ENCODE results near the gene SCNN1A.

SCNN1A gene

DNA sequence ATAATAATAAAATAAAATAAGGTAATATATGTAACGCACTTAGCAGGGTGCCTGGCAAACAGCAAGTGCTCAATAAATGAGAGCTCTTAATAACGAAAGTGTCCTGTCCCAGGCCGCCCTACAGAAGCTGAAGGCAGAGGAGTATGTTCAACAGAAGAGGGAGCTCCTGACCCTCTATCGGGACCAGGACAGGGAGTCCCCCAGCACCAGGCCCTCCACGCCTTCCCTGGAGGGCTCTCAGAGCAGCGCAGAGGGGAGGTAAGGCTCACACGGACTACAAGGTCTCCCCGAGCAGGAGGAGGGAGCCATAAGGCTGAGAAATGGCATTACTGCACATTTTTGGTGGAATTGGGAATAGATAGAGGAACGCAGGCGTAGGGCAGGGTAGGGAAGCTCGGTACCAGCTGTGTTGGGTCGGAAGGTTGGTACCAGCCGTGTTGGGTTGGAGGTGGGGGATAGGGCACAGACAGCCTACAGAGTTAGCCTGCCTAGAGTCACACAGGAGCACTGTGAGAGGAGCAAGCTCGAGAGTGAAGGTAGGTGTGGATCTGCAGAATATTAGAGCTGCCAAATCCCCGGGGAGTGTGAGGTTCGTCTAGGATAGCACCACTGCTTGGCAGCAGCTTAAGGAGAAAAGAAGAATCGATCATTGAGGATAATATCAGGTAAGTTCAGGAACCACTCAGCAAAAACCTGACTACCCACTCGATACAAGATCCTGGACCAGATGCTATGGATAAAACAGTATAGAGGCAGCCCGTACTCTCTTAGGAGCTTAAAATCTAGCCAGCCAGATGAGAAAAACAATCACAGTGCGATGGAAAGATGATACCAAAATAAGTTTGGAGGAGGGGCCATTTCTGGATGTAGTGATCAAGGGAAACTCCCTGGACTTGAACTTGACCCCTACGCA, 48.8 kb downstream of the SCNN1A start:
- TF ChIP-seq, protein P1, sequence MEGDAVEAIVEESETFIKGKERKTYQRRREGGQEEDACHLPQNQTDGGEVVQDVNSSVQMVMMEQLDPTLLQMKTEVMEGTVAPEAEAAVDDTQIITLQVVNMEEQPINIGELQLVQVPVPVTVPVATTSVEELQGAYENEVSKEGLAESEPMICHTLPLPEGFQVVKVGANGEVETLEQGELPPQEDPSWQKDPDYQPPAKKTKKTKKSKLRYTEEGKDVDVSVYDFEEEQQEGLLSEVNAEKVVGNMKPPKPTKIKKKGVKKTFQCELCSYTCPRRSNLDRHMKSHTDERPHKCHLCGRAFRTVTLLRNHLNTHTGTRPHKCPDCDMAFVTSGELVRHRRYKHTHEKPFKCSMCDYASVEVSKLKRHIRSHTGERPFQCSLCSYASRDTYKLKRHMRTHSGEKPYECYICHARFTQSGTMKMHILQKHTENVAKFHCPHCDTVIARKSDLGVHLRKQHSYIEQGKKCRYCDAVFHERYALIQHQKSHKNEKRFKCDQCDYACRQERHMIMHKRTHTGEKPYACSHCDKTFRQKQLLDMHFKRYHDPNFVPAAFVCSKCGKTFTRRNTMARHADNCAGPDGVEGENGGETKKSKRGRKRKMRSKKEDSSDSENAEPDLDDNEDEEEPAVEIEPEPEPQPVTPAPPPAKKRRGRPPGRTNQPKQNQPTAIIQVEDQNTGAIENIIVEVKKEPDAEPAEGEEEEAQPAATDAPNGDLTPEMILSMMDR (IDR thresholded peaks at IDR 0.05; ENCODE audit: control insufficient read depth, extremely low read depth, insufficient read depth) = 0 out of 2 replicates have a peak, but pooled peaks have one; percentile 12
- no peak for DNase-seq (ENCODE audit: low read depth)
- no peak overlapping the region for H3K4me3 ChIP-seq (ENCODE audit: low read depth, low read length)

DNA sequence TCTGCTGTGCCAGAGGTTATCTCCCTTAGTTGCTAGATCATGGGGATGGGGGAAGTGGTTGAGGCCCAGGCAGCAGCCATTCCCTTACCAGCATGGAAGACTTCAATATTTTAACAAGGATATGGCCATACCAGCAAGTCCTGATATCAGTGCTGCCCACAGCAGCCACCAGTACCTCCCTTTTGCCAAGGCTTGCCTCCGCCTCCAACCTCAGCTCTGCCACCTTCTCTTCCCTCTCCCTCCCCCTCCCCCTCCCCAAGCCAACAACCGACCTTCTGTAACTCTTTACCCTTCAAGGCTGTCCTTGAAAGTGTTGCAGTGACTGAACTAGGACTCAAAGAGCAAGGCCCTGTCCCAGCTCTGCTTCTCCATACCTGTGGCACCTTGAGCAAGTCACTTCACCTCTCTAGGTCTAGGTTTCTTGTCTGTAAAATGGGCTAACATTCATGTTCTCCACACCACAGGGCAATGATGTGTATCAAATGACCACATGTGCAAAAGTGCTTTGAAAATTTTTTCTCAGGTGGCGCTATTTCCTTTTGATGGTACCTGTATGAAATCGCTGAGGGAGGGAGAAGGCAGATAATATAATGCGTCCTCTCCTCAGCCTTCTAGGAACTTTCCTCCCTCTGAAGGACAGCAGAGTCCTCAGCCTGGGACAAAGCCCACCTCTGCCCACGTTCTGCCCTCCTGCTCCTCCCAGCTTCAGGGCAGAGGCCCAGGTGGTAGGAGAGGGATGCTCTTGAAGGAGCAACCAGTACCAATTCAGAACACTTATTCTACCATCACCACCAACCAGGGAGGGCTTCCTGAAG, 50.2 kb downstream of the SCNN1A start:
- H3K4me3 ChIP-seq (ENCODE audit: low read depth, low read length) = no peak overlapping the region
- DNase-seq (ENCODE audit: low read depth) = no peak
- TF ChIP-seq, protein P1 (IDR thresholded peaks at IDR 0.05; ENCODE audit: control insufficient read depth, extremely low read depth, insufficient read depth) = no peak

DNA sequence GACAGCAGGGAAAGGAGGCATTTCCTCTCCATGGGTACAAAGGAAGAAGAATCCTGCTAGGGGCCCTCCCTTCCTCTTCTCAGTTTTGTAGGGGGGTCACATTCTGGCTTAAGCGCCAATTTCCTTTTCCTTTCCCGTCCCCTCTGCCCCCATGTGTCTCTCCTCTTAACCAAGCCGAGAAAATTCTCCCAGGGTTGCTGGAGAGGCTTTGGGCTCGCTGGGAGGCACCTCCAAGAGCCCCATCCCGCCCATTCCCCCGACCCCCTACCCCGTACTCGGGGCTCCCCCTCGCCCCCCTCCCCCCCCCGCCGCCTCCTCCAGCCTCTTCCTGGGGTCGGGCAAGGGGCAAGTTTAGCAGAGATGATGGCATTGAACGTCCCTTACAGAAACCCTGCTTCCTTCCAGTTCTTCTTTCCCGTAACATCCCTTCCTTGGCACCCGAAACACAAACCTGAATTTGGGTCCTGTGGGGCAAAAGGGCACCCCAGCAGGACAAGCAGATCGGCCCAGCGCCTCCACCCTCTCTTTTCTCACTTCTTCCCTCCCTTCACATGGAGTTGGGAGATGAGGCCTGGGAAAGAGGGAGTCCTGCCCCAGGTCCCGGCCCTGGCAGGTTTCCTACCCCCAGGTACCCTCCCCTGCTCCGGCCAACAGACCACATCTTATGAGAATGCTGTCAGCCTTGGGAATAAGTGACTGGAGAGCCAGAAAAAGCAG, 51.2 kb downstream of the SCNN1A start:
- H3K4me3 ChIP-seq (ENCODE audit: low read depth, low read length) = no peak overlapping the region
- DNase-seq (ENCODE audit: low read depth) = no peak
- TF ChIP-seq, protein P1 (IDR thresholded peaks at IDR 0.05; ENCODE audit: control insufficient read depth, extremely low read depth, insufficient read depth) = no peak

DNA sequence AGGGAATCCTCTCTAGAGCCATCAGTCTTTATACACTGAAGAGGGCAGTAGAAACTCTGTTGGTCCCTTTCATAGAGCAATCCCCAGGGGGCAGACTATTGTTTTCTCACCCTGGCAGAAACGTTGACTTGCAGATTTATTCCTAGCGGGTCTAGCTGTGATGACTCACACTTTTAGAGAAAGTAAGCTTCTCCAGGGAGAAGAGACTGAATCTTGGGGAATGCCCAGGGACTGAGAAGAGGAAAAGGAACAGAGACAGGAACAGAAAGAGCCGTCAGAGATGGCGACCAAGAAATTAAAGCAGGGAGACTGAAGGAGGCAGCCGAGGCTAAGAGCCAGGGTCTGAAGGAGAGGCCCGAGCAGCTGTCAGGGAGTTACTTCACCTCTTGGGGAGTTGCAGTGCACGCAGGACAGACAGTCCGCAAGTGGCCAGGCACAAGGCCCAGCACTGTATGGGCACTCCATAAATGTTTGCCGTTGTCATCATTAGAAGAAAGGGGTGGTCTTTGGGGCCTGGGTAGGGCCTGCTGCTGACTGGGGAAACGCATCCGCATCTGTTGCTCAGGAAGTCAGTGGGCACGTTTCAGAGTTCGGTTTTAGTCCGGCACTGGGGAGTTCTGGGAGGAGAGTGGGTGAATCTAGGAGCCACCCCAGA, 51.9 kb downstream of the SCNN1A start:
- TF ChIP-seq, protein P1 (IDR thresholded peaks at IDR 0.05; ENCODE audit: control insufficient read depth, extremely low read depth, insufficient read depth) = peak; percentile 60
- H3K4me3 ChIP-seq (ENCODE audit: low read depth, low read length) = no peak overlapping the region
- peak; percentile 67 for DNase-seq (ENCODE audit: low read depth)

DNA sequence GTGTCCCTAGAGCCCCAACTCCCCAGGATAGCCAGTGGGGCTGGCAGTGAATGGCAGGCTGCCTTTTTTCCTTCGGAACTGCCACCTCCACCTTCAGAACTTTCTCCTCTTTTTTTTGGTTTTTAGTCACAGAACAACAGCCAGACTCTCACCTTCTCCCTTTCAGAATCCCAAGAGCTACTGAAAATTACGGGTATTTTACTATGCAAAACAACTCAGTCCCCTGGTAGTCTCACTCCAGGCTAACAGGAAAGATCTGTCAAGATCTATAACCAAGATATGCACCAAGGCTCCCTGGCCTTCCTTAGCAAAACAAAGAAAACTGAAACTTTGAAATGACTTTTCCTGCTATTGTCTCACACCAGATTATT, 52.4 kb downstream of the SCNN1A start:
- H3K4me3 ChIP-seq (ENCODE audit: low read depth, low read length) = no peak overlapping the region

More for the DNA sequence above, 52.4 kb downstream of the SCNN1A start:
- TF ChIP-seq, protein P1 (IDR thresholded peaks at IDR 0.05; ENCODE audit: control insufficient read depth, extremely low read depth, insufficient read depth) = no peak
- DNase-seq (ENCODE audit: low read depth) = no peak

Data from LNCaP clone FGC (cell line).